ENCODE data around the gene TXNDC16.

The TXNDC16 gene

GRCh38 chr14:52395728-52396127 lies 156.6 kb downstream of the TXNDC16 start:
- TF ChIP-seq L3MBTL2 (conservative IDR thresholded peaks at IDR 0.05) (no peak), PKNOX1 (IDR thresholded peaks at IDR 0.05) (no peak), ELF4 (IDR thresholded peaks at IDR 0.05) (no peak), ARNT (IDR thresholded peaks at IDR 0.05) (no peak), CTBP1 (IDR thresholded peaks at IDR 0.05; ENCODE audit: borderline replicate concordance) (no peak), HDGF (IDR thresholded peaks at IDR 0.05; ENCODE audit: borderline replicate concordance) (no peak), TARDBP (IDR thresholded peaks at IDR 0.05) (no peak), FOXM1 (IDR thresholded peaks at IDR 0.05; ENCODE audit: borderline replicate concordance) (no peak), FOXA1 (IDR thresholded peaks at IDR 0.05) (no peak), BHLHE40 (IDR thresholded peaks at IDR 0.05; ENCODE audit: borderline replicate concordance) (no peak), ZNF384 (IDR thresholded peaks at IDR 0.05) (no peak), NFRKB (IDR thresholded peaks at IDR 0.05) (no peak), SP1 (IDR thresholded peaks at IDR 0.05) (no peak), SUZ12 (IDR thresholded peaks at IDR 0.05) (no peak), LEF1 (IDR thresholded peaks at IDR 0.05; ENCODE audit: borderline replicate concordance) (no peak)
- POLR2A ChIA-PET, result no interaction called here
- CTCF ChIA-PET, result no interaction called here
- DNase-seq (ENCODE audit: extremely low spot score), result no peak

DNA sequence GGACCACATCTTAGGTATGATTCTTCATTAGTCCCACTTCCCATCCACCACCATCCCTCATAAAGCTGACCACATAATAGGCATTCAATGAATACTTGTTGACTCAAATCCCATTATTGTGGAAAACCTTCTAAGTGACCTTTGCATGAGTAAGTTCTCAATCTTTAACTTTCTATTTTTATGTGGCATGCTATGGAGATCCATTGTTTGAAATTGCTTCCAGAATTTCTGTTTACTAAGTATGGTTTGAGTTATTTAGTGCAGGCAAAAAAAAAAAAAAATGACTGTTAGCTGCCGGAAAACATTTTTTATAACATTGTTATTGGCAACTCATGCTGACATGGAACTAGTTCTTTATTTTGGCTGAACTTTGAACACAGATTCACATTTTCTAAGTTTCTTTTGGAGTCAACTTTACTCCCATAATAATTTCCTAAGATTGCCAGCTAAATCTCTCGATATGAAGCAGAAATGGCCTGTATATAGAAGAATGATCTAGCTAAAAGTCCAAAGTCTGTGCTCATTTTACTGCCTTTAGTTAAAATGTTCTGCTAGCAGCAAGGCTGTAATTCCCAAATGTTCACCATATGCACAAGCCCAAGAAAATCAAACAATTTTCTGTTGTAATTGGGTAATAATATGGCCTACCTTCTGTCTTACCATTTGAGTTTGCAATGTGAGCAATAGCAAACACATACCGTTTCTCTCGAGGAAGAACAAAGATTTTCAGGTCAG lies 160.3 kb downstream of the TXNDC16 start:
- ChIA-PET CTCF (interaction anchor here (0.6 kb wide), 1 partner anchor 371 kb away, joined by 5 read pairs; no protein-coding TSS in a partner anchor), POLR2A (no interaction called here)
- no peak for TF ChIP-seq FOXK2 (IDR thresholded peaks at IDR 0.05)
- TF ChIP-seq TARDBP (IDR thresholded peaks at IDR 0.05), result no peak
- TF ChIP-seq CTBP1 (IDR thresholded peaks at IDR 0.05; ENCODE audit: borderline replicate concordance), result no peak
- TF ChIP-seq SUZ12 (IDR thresholded peaks at IDR 0.05), result no peak
- TF ChIP-seq FOXA1 (IDR thresholded peaks at IDR 0.05), result no peak
- TF ChIP-seq FOXM1 (IDR thresholded peaks at IDR 0.05; ENCODE audit: borderline replicate concordance), result no peak
- TF ChIP-seq SP1 (IDR thresholded peaks at IDR 0.05), result no peak
- TF ChIP-seq LEF1 (IDR thresholded peaks at IDR 0.05; ENCODE audit: borderline replicate concordance), result no peak
- TF ChIP-seq PKNOX1 (IDR thresholded peaks at IDR 0.05), result no peak
- no peak for TF ChIP-seq ZNF384 (IDR thresholded peaks at IDR 0.05)
- TF ChIP-seq ARNT (IDR thresholded peaks at IDR 0.05), result no peak
- no peak for TF ChIP-seq ELF4 (IDR thresholded peaks at IDR 0.05)
- no peak for TF ChIP-seq BHLHE40 (IDR thresholded peaks at IDR 0.05; ENCODE audit: borderline replicate concordance)
- TF ChIP-seq HDGF (IDR thresholded peaks at IDR 0.05; ENCODE audit: borderline replicate concordance), result no peak
- no peak for DNase-seq (ENCODE audit: extremely low spot score)
